MM.1S (cell line): Measurements from ENCODE around the gene CDIPT.

Source experiments
- DNase-seq: peaks from one replicate; pipeline ENCODE4 v3.0.0-alpha.2; 2015
- H2AFZ ChIP-seq: fragments of 300-600 bp; sonication (generic); 2 replicates; pipeline ENCODE4 v1.6.0; 2016; ENCODE audit warnings: antibody characterized with exemption, low read length
- H3F3A ChIP-seq: fragments of 300-600 bp; sonication (generic); 2 replicates; pipeline ENCODE4 v1.6.1; 2016; ENCODE audit warnings: mild to moderate bottlenecking, antibody characterized with exemption, low read length, moderate library complexity, mixed read lengths; ENCODE audit not compliant: insufficient read depth
- H3K27ac ChIP-seq: fragments of 300-600 bp; sonication (generic); 2 replicates; pipeline ENCODE4 v1.5.1; 2016; ENCODE audit warnings: mild to moderate bottlenecking, low read length
- H3K27me3 ChIP-seq: fragments of 300-600 bp; sonication (generic); replicated peaks from 2 replicates; pipeline ENCODE4 v1.6.0; 2016; ENCODE audit warnings: low read length; ENCODE audit not compliant: insufficient read depth
- H3K36me3 ChIP-seq: fragments of 300-600 bp; sonication (generic); replicated peaks from 2 replicates; pipeline ENCODE4 v1.6.1; 2016; ENCODE audit warnings: mild to moderate bottlenecking, low read length, mixed read lengths; ENCODE audit not compliant: insufficient read depth
- H3K4me1 ChIP-seq: fragments of 300-600 bp; sonication (generic); 2 replicates; pipeline ENCODE4 v1.6.1; 2016; ENCODE audit warnings: low read length, mixed read lengths
- H3K4me2 ChIP-seq: fragments of 300-600 bp; sonication (generic); 2 replicates; pipeline ENCODE4 v1.6.0; 2016; ENCODE audit warnings: low read depth, low read length
- H3K4me3 ChIP-seq: fragments of 300-600 bp; sonication (generic); 2 replicates; pipeline ENCODE4 v1.5.1; 2016; ENCODE audit warnings: low read length, mixed read lengths
- H3K79me2 ChIP-seq: fragments of 300-600 bp; sonication (generic); 2 replicates; pipeline ENCODE4 v1.6.1; 2016; ENCODE audit warnings: mixed run types, low read length, mixed read lengths
- H3K9ac ChIP-seq: fragments of 300-600 bp; sonication (generic); 2 replicates; pipeline ENCODE4 v1.6.1; 2016; ENCODE audit warnings: low read length, mixed read lengths
- H3K9me2 ChIP-seq: fragments of 300-600 bp; sonication (generic); replicated peaks from 2 replicates; pipeline ENCODE4 v1.6.1; 2016; ENCODE audit warnings: mild to moderate bottlenecking, low read length, mixed read lengths; ENCODE audit not compliant: insufficient read depth
- H3K9me3 ChIP-seq: fragments of 300-600 bp; sonication (generic); replicated peaks from 2 replicates; pipeline ENCODE4 v1.6.1; 2016; ENCODE audit warnings: mild to moderate bottlenecking, low read length, mixed read lengths; ENCODE audit not compliant: insufficient read depth
- H4K20me1 ChIP-seq: fragments of 300-600 bp; sonication (generic); 2 replicates; pipeline ENCODE4 v1.6.1; 2016; ENCODE audit warnings: mild to moderate bottlenecking, low read length, moderate library complexity, mixed read lengths; ENCODE audit not compliant: insufficient read depth
- EZH2 ChIP-seq: fragments of 300-600 bp; sonication (generic); optimal IDR thresholded peaks from 2 replicates; pipeline ENCODE3; 2017; ENCODE audit warnings: low read depth, mild to moderate bottlenecking, antibody characterized with exemption, low read length, mixed read lengths
- EZH2phosphoT487 ChIP-seq: fragments of 300-600 bp; sonication (generic); IDR thresholded peaks from 2 replicates; pipeline ENCODE4 v1.6.1; 2018; ENCODE audit warnings: antibody characterized with exemption, low read length
- TF ChIP-seq, protein P1 (sequence below): fragments of 300-600 bp; sonication (generic); IDR thresholded peaks from 2 replicates; pipeline ENCODE4 v1.5.1; 2016; ENCODE audit warnings: antibody characterized with exemption, low read length, mixed read lengths

Gene CDIPT

DNA sequence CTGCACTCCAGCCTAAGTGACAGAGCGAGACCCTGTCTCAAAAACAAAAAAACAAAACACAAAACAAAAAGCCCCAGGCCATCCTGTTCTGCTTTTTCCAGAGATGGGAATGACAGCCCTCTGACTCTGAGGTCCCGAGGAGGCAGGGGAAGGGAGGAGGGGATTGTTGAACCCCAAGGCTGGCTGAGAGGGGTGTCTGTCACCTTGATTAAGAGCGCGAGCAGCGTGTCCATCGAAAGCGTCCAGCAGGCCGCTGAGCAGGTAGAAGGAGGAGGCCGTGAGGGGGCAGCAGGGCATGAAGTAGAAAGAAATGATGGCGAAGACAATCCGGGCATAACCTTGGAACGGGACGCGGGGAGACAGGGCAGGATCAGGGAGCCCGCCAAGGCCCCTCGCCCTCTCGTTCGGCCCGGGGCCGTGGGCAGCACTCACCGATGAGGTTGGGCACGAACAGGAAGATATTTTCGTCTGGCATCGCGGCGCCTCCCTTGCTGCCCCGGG lies 593 bp downstream of the CDIPT start:
- H3K27me3 ChIP-seq = peaks cover 8% of the 10 kb centered on the region; the same call in 1 of the 2 replicates
- peak overlapping the region; percentile 83; the same call in 1 of the 2 replicates for H3K27ac ChIP-seq
- peak overlapping the region; percentile 75 for H2AFZ ChIP-seq
- H3K9me3 ChIP-seq = no peaks in the 10 kb centered on the region
- H3K79me2 ChIP-seq = peaks cover 16% of the 10 kb centered on the region
- TF ChIP-seq EZH2 = no peak
- TF ChIP-seq, protein P1, sequence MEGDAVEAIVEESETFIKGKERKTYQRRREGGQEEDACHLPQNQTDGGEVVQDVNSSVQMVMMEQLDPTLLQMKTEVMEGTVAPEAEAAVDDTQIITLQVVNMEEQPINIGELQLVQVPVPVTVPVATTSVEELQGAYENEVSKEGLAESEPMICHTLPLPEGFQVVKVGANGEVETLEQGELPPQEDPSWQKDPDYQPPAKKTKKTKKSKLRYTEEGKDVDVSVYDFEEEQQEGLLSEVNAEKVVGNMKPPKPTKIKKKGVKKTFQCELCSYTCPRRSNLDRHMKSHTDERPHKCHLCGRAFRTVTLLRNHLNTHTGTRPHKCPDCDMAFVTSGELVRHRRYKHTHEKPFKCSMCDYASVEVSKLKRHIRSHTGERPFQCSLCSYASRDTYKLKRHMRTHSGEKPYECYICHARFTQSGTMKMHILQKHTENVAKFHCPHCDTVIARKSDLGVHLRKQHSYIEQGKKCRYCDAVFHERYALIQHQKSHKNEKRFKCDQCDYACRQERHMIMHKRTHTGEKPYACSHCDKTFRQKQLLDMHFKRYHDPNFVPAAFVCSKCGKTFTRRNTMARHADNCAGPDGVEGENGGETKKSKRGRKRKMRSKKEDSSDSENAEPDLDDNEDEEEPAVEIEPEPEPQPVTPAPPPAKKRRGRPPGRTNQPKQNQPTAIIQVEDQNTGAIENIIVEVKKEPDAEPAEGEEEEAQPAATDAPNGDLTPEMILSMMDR = no peak
- no peak for TF ChIP-seq EZH2phosphoT487
- no peaks in the 10 kb centered on the region for H3K9me2 ChIP-seq
- no peaks in the 10 kb centered on the region for H3K4me1 ChIP-seq
- H4K20me1 ChIP-seq = no peaks in the 10 kb centered on the region
- no peaks in the 10 kb centered on the region for H3F3A ChIP-seq
- H3K4me3 ChIP-seq = peak overlapping the region; percentile 84
- peak; percentile 11 for DNase-seq
- H3K36me3 ChIP-seq = no peaks in the 10 kb centered on the region
- H3K4me2 ChIP-seq = peak overlapping the region; percentile 84
- peak overlapping the region; percentile 86 for H3K9ac ChIP-seq

DNA sequence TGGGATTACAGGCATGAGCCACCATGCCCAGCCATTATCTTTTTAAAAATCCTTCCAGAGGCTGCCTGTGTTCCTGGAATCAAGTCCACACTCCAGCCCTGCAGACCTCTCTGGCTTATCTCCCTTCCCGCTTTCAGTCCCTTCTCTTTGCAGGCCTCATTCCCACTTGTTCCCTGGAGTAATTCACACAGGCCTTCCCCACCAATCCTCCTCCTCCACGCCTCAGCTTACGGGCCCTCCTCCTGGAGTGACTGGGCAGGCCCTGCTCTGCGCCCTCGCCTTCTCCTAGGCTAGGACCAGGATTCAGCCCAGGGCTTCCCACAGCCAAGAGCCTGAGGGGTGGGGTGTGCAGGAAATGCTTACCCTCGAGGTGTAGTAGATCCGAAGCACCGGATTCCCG lies 2.8 kb downstream of the CDIPT start:
- Histone ChIP-seq H3K4me2 (no peak overlapping the region), H3K27ac (no peak overlapping the region), H3K27me3 (no peaks in the 10 kb centered on the region), H3K4me3 (no peak overlapping the region), H3K9me3 (no peaks in the 10 kb centered on the region), H2AFZ (no peak overlapping the region), H3K9ac (no peak overlapping the region), H3K79me2 (peaks cover 16% of the 10 kb centered on the region), H3K9me2 (no peaks in the 10 kb centered on the region), H3K36me3 (no peaks in the 10 kb centered on the region), H3F3A (no peaks in the 10 kb centered on the region), H3K4me1 (no peaks in the 10 kb centered on the region), H4K20me1 (no peaks in the 10 kb centered on the region)
- TF ChIP-seq EZH2phosphoT487 (no peak), EZH2 (no peak)
- no peak for DNase-seq

DNA sequence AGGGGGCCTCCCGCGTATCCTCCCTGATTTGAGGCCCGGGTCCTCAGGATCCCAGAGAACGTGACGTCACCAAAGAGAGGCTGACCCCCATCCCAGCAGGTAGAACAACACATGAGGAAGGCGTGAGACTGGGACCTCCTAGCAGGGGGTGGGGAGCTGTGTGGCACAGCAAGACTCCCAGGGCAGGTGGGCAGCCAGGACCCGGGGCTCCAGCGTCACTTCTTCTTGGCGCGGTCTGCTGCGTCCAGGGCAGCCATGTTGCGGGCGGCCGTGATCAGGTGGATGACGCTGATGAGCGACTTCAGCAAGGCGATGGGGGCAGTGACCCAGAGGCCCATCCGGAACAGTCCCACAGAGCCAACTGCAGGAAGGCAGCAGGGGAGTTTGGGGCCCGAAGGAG lies 4.1 kb downstream of the CDIPT start:
- no peak overlapping the region for H2AFZ ChIP-seq
- H3K4me3 ChIP-seq = no peak overlapping the region
- no peaks in the 10 kb centered on the region for H3K4me1 ChIP-seq
- no peaks in the 10 kb centered on the region for H4K20me1 ChIP-seq
- no peak overlapping the region for H3K27ac ChIP-seq
- no peak for DNase-seq
- H3K9ac ChIP-seq = no peak overlapping the region
- H3K36me3 ChIP-seq = no peaks in the 10 kb centered on the region
- H3K4me2 ChIP-seq = no peak overlapping the region
- TF ChIP-seq EZH2 (no peak), EZH2phosphoT487 (no peak)
- TF ChIP-seq, protein P1 = no peak
- H3K9me3 ChIP-seq = no peaks in the 10 kb centered on the region
- H3K27me3 ChIP-seq = no peaks in the 10 kb centered on the region
- no peaks in the 10 kb centered on the region for H3K9me2 ChIP-seq
- no peaks in the 10 kb centered on the region for H3F3A ChIP-seq
- H3K79me2 ChIP-seq = peaks cover 16% of the 10 kb centered on the region

DNA sequence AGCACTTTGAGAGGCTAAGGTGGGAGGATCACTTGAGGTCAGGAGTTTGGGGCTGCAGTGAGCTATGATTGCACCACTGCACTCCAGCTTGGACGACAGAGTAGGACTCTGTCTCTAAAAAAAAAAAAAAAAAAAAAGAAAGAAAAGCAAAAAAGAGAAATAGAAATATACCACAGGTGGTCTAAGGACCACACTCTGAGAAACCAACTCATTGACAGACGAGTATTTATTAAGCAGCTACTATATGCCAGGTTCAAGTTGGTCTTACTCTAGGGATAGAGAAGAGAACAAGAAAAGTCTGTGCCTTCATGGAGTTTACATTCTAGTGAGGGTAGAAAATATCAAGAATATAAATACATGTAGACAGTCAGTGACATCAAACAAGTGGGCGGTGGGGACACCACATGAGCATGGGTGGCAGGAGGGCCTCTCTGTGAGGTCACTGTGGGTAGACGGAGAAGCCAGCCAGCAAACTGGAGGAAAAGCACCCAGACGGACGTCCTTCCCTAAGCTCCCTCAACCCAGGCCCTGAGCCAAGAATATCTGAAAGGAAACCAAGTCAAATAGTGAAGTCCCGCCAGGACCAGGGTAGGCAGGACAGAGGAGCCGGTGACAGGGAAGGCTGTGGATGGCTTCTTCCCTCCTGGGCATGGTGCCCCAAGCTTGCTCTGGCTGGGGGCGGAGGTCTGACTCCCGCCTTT lies 4.7 kb downstream of the CDIPT start:
- Histone ChIP-seq H3K36me3 (no peaks in the 10 kb centered on the region), H3K4me3 (no peak overlapping the region), H3K4me2 (no peak overlapping the region), H3K27me3 (no peaks in the 10 kb centered on the region), H3F3A (no peaks in the 10 kb centered on the region), H3K9me3 (no peaks in the 10 kb centered on the region), H3K27ac (no peak overlapping the region), H3K9ac (no peak overlapping the region), H4K20me1 (no peaks in the 10 kb centered on the region), H3K79me2 (peaks cover 16% of the 10 kb centered on the region), H3K9me2 (no peaks in the 10 kb centered on the region), H3K4me1 (no peaks in the 10 kb centered on the region), H2AFZ (no peak overlapping the region)
- DNase-seq = no peak
- TF ChIP-seq, protein P1 = no peak
- TF ChIP-seq EZH2phosphoT487 (no peak), EZH2 (no peak)
